Stimulated activated naive B cell treated with anti-CD40 and anti-IgM and Interleukin-4, amounts not matched to agents 10 μg/mL and 1 μg/mL and 100 μg/mL, for 72 hours (primary cell): ENCODE results near the gene ST7.

ENCODE experiments used
- ATAC-seq, 2 donors: fragments of 150-1000 bp; cut with Tn5 transposase; replicated peaks; 2 replicates each; pipeline ENCODE4 v1.10.0; 2021; ENCODE audit warnings: moderate library complexity in 1 of 2
- DNase-seq: peaks from one replicate; pipeline ENCODE4 v3.0.0; 2021
- H3K27ac Mint-ChIP-seq: one replicate; pipeline ENCODE4 v1.8.0; 2022; ENCODE audit warnings: mild to moderate bottlenecking, mixed read lengths
- H3K27me3 Mint-ChIP-seq, 2 donors: one replicate each; pipeline ENCODE4 v1.8.0; 2022; ENCODE audit warnings: mixed read lengths in 2 of 2
- H3K36me3 Mint-ChIP-seq, 2 donors: one replicate each; pipeline ENCODE4 v1.8.0; 2022; ENCODE audit warnings: mixed read lengths in 2 of 2, mild to moderate bottlenecking in 1 of 2
- H3K4me1 Mint-ChIP-seq, 2 donors: one replicate each; pipeline ENCODE4 v1.8.0; 2022; ENCODE audit warnings: mixed read lengths in 2 of 2, mild to moderate bottlenecking in 1 of 2
- H3K4me3 Mint-ChIP-seq, 2 donors: one replicate each; pipeline ENCODE4 v1.8.0; 2022; ENCODE audit warnings: mild to moderate bottlenecking in 2 of 2, mixed read lengths in 2 of 2, moderate library complexity in 1 of 2
- H3K9me3 Mint-ChIP-seq, 2 donors: one replicate each; pipeline ENCODE4 v1.8.0; 2022; ENCODE audit warnings: mixed read lengths in 2 of 2, mild to moderate bottlenecking in 1 of 2

Gene ST7

DNA sequence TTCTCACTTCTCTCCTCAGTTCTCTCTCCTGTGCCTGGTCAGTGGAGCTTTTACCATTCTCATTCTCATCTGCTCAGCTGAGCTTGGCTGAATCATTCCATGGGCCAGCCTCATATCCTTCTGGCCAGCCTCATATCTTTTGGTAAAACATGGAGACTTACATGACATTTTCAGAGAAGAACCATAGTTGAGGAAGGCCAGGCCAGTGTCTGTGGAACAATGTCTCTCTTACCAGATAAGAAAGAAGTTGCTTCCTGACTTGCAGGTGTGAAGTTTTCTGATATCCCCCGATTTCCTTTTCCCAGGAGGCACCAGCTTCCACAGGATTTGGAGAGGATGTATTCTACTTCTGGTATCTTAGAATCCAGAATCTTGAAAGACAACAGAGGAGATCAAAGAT is 24.7 kb downstream of the ST7 start:
- no peaks in the 10 kb centered on the region for H3K4me1 Mint-ChIP-seq
- no peaks in the 10 kb centered on the region for H3K27me3 Mint-ChIP-seq
- DNase-seq (no peak), ATAC-seq (no peak)
- no peak overlapping the region for H3K4me3 Mint-ChIP-seq
- peaks cover 0 to 4% of the 10 kb centered on the region in 2 donors for H3K9me3 Mint-ChIP-seq
- H3K27ac Mint-ChIP-seq, result no peak overlapping the region
- no peaks in the 10 kb centered on the region for H3K36me3 Mint-ChIP-seq

DNA sequence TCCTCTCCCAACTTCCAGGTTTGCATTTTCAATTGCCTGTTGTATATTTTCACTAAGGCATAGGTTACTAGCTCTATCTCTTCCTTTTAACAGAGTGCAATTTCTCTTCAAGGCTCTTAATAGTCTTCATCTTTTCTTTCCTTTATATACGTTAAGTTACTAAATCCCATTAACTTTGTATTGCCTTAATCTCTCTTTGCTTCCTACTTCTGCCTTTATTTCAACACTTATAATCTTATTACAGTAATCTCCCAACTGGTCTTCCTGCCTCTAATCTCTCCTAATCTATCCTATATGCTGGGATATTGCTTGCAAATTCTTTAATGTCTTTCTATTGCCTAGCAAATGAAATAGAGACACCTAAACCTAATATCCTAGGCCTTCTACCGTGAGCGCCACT is 26.1 kb downstream of the ST7 start:
- H3K27ac Mint-ChIP-seq, result no peak overlapping the region
- DNase-seq (no peak), ATAC-seq (no peak)
- H3K27me3 Mint-ChIP-seq, result no peaks in the 10 kb centered on the region
- H3K36me3 Mint-ChIP-seq, result no peaks in the 10 kb centered on the region
- no peaks in the 10 kb centered on the region for H3K4me1 Mint-ChIP-seq
- no peak overlapping the region for H3K4me3 Mint-ChIP-seq
- H3K9me3 Mint-ChIP-seq, result peaks cover 0 to 4% of the 10 kb centered on the region in 2 donors

DNA sequence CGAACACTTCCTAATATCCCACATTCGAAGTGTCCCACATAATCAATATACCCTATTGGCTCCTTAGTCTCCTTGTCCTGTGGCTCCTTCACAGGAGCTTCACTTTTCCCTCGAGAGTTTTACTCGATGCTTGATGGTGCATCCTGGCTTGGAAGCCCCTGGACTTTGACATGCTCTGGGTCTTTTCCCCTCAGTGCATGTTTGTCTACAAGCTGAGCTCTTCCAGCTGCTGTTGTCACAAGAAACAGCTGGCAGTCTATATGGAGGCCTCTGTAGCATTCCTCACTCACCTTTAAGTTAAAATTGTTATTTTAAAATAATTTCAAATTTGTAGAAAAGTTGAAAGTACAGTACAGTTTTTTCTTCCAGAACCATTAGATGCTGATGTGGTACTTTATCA is 27.1 kb downstream of the ST7 start:
- H3K27ac Mint-ChIP-seq, result no peak overlapping the region
- no peaks in the 10 kb centered on the region for H3K27me3 Mint-ChIP-seq
- H3K4me3 Mint-ChIP-seq, result no peak overlapping the region
- DNase-seq, result no peak
- no peak for ATAC-seq
- H3K9me3 Mint-ChIP-seq, result no peaks in the 10 kb centered on the region
- H3K36me3 Mint-ChIP-seq, result no peaks in the 10 kb centered on the region
- H3K4me1 Mint-ChIP-seq, result no peaks in the 10 kb centered on the region

DNA sequence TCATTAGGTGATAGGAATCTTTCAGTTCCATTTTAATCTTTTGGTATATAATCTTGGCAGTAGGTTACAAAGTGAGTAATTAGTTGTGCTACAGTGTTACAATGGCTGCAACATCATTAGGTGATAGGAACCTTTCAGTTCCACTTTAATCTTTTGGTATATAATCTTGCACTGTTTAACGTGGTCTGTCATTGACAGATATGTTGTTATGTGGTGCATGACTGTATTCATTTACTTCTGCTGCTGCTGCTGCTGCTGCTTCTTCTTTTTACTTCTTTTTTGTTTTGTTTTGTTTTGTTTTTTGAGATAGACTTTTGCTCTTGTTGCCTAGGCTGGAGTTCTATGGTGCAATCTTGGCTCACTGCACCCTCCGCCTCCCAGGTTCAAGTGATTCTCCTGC is 28.6 kb downstream of the ST7 start:
- Mint-ChIP-seq H3K27ac (no peak overlapping the region), H3K36me3 (no peaks in the 10 kb centered on the region), H3K9me3 (no peaks in the 10 kb centered on the region), H3K27me3 (no peaks in the 10 kb centered on the region), H3K4me3 (no peak overlapping the region), H3K4me1 (no peaks in the 10 kb centered on the region)
- no peak for ATAC-seq
- no peak for DNase-seq

DNA sequence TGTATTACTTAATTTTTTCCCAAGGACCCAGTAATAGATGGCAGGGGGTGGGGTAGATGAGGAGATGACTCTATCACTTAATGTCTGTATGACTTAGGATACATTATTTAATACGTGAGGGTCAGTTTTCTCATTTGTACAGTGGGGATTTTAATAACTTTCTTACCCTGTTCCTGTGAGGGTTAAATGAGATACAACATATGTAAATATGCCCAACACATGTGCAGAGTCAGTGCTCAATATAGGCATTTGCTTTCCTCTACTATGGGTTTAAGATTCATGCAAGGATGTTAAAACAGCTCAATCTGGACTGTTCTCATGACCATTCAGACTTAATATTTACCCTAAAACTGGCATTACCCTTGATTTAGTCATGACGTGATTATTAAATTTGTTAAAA is 31.2 kb downstream of the ST7 start:
- H3K27ac Mint-ChIP-seq, result no peak overlapping the region
- H3K9me3 Mint-ChIP-seq, result no peaks in the 10 kb centered on the region
- no peaks in the 10 kb centered on the region for H3K36me3 Mint-ChIP-seq
- H3K4me3 Mint-ChIP-seq, result no peak overlapping the region
- ATAC-seq (no peak), DNase-seq (no peak)
- H3K4me1 Mint-ChIP-seq, result no peaks in the 10 kb centered on the region
- H3K27me3 Mint-ChIP-seq, result no peaks in the 10 kb centered on the region

DNA sequence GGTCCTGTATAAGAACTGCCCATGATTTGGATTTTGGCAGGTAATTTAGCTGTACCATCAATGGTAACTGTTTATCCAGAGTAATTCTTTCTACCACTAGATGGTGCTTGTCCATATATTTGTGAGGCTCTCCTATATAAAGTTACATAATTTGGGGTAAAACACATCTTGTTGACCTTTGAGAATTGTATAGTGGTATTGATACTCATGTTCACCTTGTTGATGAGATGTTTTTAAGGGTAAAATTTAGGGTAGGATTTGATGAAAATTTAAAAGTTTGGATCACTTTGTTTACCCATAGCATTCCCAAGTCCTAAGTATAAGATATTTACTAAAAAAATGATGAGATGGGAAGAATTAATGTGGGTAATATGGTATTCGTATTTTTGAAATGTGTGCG is 31.6 kb downstream of the ST7 start:
- H3K27ac Mint-ChIP-seq, result no peak overlapping the region
- ATAC-seq, result peak; percentile 62 to 64
- H3K27me3 Mint-ChIP-seq, result no peaks in the 10 kb centered on the region

DNA sequence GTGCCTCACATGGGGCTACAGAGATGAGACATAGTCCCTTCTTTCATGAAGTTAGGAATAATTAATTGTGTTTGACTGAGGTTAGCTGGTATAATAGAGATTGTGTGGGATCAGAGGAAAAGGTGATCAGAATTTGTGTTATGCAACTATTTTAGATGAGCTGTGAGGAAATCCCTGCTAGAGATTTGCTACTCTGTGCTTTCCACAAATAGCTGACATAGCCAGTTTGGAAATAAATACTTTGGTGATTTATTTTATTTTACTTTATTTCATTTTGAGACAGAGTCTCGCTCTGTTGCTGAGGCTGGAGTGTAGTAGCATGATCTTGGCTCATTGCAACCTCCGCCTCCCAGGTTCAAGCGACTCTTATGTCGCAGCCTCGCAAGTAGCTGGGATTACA is 32.3 kb downstream of the ST7 start:
- no peak overlapping the region for H3K27ac Mint-ChIP-seq
- no peaks in the 10 kb centered on the region for H3K27me3 Mint-ChIP-seq
- H3K9me3 Mint-ChIP-seq, result no peaks in the 10 kb centered on the region
- peaks cover 6 to 7% of the 10 kb centered on the region in 2 donors for H3K4me1 Mint-ChIP-seq
- no peaks in the 10 kb centered on the region for H3K36me3 Mint-ChIP-seq
- DNase-seq (no peak), ATAC-seq (no peak)
- no peak overlapping the region for H3K4me3 Mint-ChIP-seq

More for the DNA sequence above, 31.6 kb downstream of the ST7 start:
- H3K36me3 Mint-ChIP-seq, result no peaks in the 10 kb centered on the region
- peaks cover 0 to under 1% of the 10 kb centered on the region in 2 donors for H3K4me1 Mint-ChIP-seq
- H3K4me3 Mint-ChIP-seq, result no peak overlapping the region
- DNase-seq, result no peak
- no peaks in the 10 kb centered on the region for H3K9me3 Mint-ChIP-seq

DNA sequence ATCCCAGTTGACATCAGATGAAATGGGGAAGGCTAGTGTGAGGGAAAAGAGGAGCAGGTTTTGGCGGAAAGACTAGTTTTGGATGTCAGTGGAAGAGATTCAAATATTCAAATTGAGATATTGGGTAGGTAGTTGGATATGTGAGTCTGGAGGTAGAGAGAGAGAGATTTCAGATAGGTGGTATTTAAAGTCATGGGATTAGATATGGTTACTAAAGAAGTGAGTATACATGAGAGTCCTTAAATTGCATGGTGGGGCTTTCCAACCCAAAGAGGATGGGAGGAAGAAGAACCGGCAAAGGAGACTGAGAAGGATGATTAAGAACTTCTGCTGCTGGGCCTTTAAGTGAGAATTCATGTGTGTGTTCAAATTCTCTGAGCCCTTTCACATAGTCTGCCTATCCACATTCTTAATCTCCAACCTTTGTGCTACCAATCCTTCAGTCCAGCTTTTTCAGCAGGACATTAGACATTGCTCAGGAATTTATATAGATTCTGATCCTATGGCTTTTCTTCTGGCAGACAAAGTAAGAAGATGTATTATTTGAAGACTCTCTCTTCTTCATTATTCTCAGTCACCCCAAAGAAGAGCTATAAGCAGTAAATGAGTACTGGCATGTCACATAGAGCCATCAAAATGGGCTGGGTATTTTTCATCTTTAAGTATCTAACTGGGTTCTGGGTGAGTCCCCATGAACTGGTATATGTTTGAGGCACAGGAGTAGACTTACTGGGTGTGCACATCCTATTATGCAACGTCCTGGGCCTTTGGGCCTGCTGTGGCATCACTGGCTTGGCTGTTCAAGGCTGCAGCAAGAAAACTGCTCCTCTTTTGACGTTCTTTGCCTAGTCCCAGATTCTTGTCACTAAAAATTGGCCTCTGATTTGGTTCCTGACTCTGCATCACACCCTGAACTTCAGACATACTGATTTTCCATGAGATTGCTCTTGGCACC is 33.6 kb downstream of the ST7 start:
- H3K27ac Mint-ChIP-seq, result no peak overlapping the region
- ATAC-seq (no peak), DNase-seq (no peak)
- no peak overlapping the region for H3K4me3 Mint-ChIP-seq
- peaks cover 9 to 16% of the 10 kb centered on the region in 2 donors for H3K4me1 Mint-ChIP-seq
- peaks cover 4 to 7% of the 10 kb centered on the region in 2 donors for H3K9me3 Mint-ChIP-seq
- peaks cover 0 to 9% of the 10 kb centered on the region in 2 donors for H3K36me3 Mint-ChIP-seq
- H3K27me3 Mint-ChIP-seq, result peaks cover 0 to 3% of the 10 kb centered on the region in 2 donors

DNA sequence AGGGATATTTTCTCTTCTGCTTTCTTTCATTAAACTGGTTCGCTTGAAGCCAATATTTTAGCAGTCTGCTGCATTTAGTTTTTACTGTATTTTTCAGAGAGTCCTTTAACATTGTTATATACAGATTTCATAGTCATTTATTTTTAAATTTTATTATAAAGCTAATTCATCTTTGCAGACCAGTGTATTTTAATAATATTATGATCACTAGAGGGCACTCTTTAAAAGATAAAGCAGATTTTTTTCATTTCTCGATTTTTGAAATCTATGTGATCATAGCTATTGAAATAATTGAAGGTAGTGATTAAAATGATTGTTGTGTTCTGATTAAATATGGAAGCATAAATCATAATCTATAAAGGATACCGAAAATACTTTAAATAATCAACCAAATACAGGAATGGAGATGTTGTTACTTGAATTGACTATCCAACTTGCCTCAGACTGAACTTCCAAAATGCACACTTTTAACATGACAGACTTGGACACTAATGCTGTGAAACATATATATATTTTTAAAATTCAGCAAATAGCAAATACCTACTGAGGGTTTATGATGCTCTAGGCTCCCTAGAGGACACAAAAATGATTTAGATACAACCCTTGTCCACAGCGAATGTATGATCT is 35.2 kb downstream of the ST7 start:
- ATAC-seq (no peak), DNase-seq (no peak)
- Mint-ChIP-seq H3K27ac (no peak overlapping the region), H3K27me3 (peaks cover 0 to 8% of the 10 kb centered on the region in 2 donors), H3K36me3 (peaks cover 0 to 15% of the 10 kb centered on the region in 2 donors), H3K9me3 (peaks cover 7% of the 10 kb centered on the region in 2 donors), H3K4me1 (peaks cover 9 to 16% of the 10 kb centered on the region in 2 donors), H3K4me3 (no peak overlapping the region)

DNA sequence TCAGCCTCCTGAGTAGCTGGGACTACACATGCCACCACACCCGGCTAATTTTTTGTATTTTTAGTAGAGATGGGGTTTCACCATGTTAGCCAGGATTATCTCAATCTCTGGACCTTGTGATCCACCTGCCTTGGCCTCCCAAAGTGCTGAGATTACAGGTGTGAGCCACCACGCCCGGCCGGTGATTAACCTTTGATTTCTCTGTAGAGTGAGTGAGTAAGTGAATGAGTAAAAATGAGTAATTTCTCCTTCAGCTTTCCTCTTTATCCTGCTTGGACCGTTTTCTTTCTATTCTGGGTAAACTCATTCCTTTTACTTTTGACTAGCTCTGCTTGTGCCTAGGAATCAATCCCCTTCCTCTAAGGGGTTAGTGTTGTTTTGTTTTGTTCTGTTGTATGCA is 36.8 kb downstream of the ST7 start:
- no peak overlapping the region for H3K27ac Mint-ChIP-seq
- no peak overlapping the region for H3K4me3 Mint-ChIP-seq
- peaks cover 7% of the 10 kb centered on the region in 2 donors for H3K9me3 Mint-ChIP-seq
- DNase-seq, result no peak
- peaks cover 0 to 8% of the 10 kb centered on the region in 2 donors for H3K27me3 Mint-ChIP-seq
- H3K36me3 Mint-ChIP-seq, result peaks cover 0 to 15% of the 10 kb centered on the region in 2 donors
- no peak for ATAC-seq
- peaks cover 9 to 16% of the 10 kb centered on the region in 2 donors for H3K4me1 Mint-ChIP-seq

DNA sequence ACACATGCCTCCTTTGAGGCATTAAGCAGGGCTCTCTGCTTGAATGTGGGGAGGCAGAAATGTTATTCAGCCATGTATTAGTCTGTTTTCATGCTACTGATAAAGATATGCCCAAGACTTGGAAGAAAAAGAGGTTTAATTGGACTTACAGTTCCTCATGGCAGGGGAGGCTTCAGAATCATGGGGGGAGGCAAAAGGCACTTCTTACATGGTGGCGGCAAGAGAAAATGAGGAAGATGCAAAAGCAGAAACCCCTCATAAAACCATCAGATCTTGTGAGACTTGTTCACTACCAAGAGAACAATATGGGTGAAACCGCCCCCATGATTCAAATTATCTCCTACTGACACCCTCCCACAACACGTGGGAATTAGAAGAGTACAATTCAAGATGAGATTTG is 37.9 kb downstream of the ST7 start:
- peaks cover 0 to 15% of the 10 kb centered on the region in 2 donors for H3K36me3 Mint-ChIP-seq
- H3K4me3 Mint-ChIP-seq, result no peak overlapping the region
- H3K27me3 Mint-ChIP-seq, result peaks cover 0 to 8% of the 10 kb centered on the region in 2 donors
- peaks cover 9 to 16% of the 10 kb centered on the region in 2 donors for H3K4me1 Mint-ChIP-seq
- peak overlapping the region; percentile 74 for H3K27ac Mint-ChIP-seq
- no peak for ATAC-seq
- peaks cover 7% of the 10 kb centered on the region in 2 donors for H3K9me3 Mint-ChIP-seq
- no peak for DNase-seq

DNA sequence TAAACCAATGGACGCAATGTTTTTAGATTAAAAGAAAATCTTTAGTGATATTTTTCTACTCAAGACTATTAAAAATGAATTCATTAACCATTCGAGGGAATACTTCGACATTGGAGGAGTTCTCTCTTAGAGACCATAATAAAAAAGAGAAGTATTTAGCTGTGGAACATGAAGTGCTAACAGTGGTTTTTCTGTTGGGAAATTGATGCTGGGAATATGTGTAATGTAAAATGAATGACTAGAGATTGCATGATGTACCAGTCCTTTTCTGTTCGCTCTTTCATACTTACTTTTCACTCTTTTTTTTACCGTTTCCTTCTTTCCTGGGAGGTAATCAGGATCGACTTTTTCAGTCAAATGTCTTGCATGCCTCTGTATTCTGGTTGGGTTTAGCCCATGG is 41.3 kb downstream of the ST7 start:
- Mint-ChIP-seq H3K27me3 (peaks cover 0 to 8% of the 10 kb centered on the region in 2 donors), H3K4me1 (peaks cover 9 to 16% of the 10 kb centered on the region in 2 donors), H3K36me3 (peaks cover 0 to 15% of the 10 kb centered on the region in 2 donors), H3K4me3 (no peak overlapping the region), H3K27ac (peak overlapping the region; percentile 65), H3K9me3 (peaks cover 7% of the 10 kb centered on the region in 2 donors)
- ATAC-seq, result no peak
- DNase-seq, result no peak

DNA sequence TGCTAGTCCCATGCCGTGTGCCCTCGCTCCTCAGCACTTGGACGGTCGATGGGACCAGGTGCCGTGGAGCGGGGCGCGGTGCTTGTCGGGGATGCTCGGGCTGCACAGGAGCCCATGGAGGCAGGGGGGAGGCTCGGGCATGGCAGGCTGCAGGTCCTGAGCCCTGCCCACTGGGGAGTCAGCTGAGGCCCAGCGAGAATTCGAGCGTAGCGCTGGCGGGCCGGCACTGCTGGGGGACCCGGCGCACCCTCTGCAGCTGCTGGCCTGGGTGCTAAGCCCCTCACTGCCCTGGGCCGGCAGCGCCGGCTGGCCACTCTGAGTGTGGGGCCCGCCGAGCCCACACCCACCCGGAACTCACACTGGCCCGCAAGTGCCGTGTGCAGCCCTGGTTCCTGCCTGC is 44.7 kb downstream of the ST7 start:
- H3K27me3 Mint-ChIP-seq, result no peaks in the 10 kb centered on the region

DNA sequence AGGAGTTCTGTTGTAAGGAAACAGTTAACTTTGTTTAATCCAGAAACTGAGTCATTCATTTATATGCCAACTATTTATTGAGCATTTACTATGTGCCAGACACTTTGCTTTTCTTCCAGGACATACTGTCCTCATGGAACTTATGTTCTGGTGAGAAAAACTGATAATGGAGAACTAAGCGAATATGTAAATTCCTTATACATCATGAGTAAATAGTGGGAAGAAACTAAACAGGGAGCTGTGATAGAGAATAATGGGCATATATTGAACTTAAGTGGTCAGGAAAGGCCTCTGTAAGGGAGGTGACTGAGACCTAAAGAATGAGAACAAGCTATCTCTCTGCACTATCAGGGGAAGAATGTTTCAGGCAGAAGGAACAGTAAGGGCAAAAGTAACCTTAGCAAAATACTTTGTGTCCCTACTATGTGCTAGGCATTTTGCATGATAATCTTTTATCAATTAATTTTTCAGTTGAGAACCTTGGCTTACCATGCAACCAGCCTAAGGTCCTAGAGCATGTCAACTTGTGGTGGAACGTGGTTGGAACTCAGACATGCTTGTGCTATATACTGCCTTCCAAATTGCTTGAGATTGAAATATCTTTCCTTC is 45.4 kb downstream of the ST7 start:
- Mint-ChIP-seq H3K4me1 (no peaks in the 10 kb centered on the region), H3K27me3 (no peaks in the 10 kb centered on the region), H3K9me3 (no peaks in the 10 kb centered on the region), H3K36me3 (no peaks in the 10 kb centered on the region), H3K4me3 (no peak overlapping the region), H3K27ac (no peak overlapping the region)
- DNase-seq, result no peak
- ATAC-seq, result no peak

More for the DNA sequence above, 44.7 kb downstream of the ST7 start:
- DNase-seq (no peak), ATAC-seq (no peak)
- H3K9me3 Mint-ChIP-seq, result no peaks in the 10 kb centered on the region
- H3K27ac Mint-ChIP-seq, result no peak overlapping the region
- H3K4me3 Mint-ChIP-seq, result no peak overlapping the region
- H3K4me1 Mint-ChIP-seq, result no peaks in the 10 kb centered on the region
- H3K36me3 Mint-ChIP-seq, result no peaks in the 10 kb centered on the region
